Activated CD4-positive, alpha-beta memory T cell treated with anti-CD3 and anti-CD28 coated beads for 36 hours (primary cell): ENCODE measurements around the gene RNF44. TPM values are rescaled to one million over a fixed set of nuclear protein-coding genes. Genes with fewer than 3 reads are reported as not detected.

Source experiments
- CTCF ChIA-PET: fragments of 350-600 bp; sonication (Branson Sonifier 250); formaldehyde crosslinking; loops from one replicate; lab custom pipeline; 2021; ENCODE audit warnings: antibody characterized with exemption, inconsistent platforms; lab: Charles Lee
- POLR2A ChIA-PET: fragments of 350-600 bp; sonication (Branson Sonifier 250); formaldehyde crosslinking; loops from one replicate; lab custom pipeline; 2021; ENCODE audit warnings: antibody characterized with exemption; lab: Charles Lee
- DNase-seq: peaks from one replicate; pipeline ENCODE4 v3.0.0-alpha.2; 2020
- H3K27ac Mint-ChIP-seq: one replicate; pipeline ENCODE4 v1.8.0; 2021; ENCODE audit warnings: mixed read lengths
- H3K27me3 Mint-ChIP-seq: one replicate; pipeline ENCODE4 v1.8.0; 2021; ENCODE audit warnings: mixed read lengths
- H3K36me3 Mint-ChIP-seq: one replicate; pipeline ENCODE4 v1.8.0; 2021; ENCODE audit warnings: mixed read lengths
- H3K4me1 Mint-ChIP-seq: one replicate; pipeline ENCODE4 v1.8.0; 2021; ENCODE audit warnings: low read depth, mixed read lengths
- H3K4me3 Mint-ChIP-seq: one replicate; pipeline ENCODE4 v1.8.0; 2021; ENCODE audit warnings: mild to moderate bottlenecking, mixed read lengths
- H3K9me3 Mint-ChIP-seq: one replicate; pipeline ENCODE4 v1.8.0; 2021; ENCODE audit warnings: mixed read lengths
- intact Hi-C: fragments of 100-400 bp; cut with micrococcal nuclease; formaldehyde crosslinking; loops from one replicate; pipeline ENCODE4 v1.15.1; 2023
- total RNA-seq, 2 experiments: library from RNA; stranded (reverse); gene quantifications; one replicate each; pipeline ENCODE4 v1.2.3, GENCODE V29; 2021

The RNF44 gene
- total RNA-seq, 2 experiments from 2014 or later: 61.9 to 68.1 TPM

DNA sequence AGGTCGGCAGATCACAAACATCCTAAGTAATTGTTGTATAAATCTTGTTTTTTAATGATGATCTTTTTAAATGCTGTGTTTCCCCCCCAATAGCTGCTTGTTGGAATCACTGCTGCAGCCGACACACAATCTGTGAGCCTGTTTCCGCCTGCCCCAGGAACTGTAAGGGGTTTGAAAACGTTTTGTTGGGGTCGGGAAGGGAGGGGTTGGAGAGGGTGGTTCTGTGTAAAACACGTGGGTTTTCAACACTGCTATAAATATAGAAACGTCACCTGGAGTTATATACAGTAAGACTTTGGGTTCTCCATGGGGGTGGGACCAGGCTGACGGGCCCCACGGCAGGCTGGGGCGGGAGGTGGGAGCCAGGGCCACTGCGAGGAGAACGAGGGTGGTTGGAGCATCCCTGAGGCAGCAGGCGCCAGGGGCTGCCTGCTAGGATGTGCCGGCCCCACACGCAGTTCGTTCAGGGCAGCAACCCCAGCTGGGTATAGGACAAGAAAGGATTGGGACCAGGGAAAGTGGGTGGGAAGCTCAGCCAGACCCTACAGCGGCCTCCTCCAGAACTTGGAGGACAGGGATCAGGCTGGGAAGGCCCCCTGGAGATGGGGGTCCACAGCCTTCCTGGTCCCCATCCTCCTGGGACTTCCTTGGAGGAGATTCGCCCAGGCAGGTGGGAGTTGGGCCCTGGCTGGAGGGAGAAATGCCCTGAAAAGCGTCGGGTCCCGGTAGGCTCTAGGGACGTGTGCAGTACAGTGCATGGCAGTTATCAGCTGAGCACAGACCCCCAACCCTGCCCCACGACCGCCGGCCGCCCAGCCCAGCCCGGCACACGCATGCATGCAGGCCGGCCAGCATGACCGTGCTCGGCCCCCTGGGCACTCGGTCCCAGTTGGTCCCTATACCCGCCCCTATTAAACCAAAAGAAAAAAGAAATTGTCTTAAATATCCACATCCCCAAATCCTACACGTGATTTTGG, 9.7 kb downstream of the RNF44 start:
- Mint-ChIP-seq H3K4me1 (peaks cover 29% of the 10 kb centered on the region), H3K27me3 (no peaks in the 10 kb centered on the region), H3K9me3 (no peaks in the 10 kb centered on the region), H3K27ac (no peak overlapping the region), H3K4me3 (no peak overlapping the region), H3K36me3 (peaks cover 22% of the 10 kb centered on the region)
- DNase-seq: no peak
- CTCF ChIA-PET: no interaction called here
- POLR2A ChIA-PET: no interaction called here
- intact Hi-C loops: no loop called here

- H3K9me3 Mint-ChIP-seq: no peaks in the 10 kb centered on the region
- H3K4me3 Mint-ChIP-seq: no peak overlapping the region
- ChIA-PET POLR2A (no interaction called here), CTCF (no interaction called here)
- H3K27me3 Mint-ChIP-seq: no peaks in the 10 kb centered on the region
- no peak for DNase-seq
- intact Hi-C loops: no loop called here
- no peak overlapping the region for H3K27ac Mint-ChIP-seq
- peaks cover 22% of the 10 kb centered on the region for H3K36me3 Mint-ChIP-seq
- H3K4me1 Mint-ChIP-seq: peaks cover 26% of the 10 kb centered on the region
Observed at GRCh38 chr5:176526462-176526861, 10.7 kb downstream of the RNF44 start.

DNA sequence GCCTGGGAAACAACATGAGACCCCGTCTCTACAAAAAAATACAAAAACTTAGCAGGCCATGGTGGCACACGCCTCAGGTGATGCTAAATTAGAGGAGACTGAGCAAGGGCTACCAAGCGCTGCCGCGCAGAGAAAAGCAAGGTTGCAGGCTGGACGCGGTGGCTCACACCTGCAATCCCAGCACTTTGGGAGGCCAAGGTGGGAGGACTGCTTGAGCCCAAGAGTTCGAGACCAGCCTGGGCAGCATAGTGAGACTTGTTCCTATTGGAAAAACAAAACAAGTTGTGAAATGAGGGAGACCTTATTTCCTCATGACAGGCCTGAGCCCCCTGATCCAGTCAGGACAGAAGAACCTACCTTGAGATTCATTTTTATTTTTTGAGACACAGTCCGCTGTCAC, 11.5 kb downstream of the RNF44 start:
- CTCF ChIA-PET: no interaction called here
- H3K27me3 Mint-ChIP-seq: no peaks in the 10 kb centered on the region
- POLR2A ChIA-PET: no interaction called here
- no peaks in the 10 kb centered on the region for H3K9me3 Mint-ChIP-seq
- intact Hi-C loops: no loop called here
- no peak overlapping the region for H3K4me3 Mint-ChIP-seq
- DNase-seq: no peak
- no peak overlapping the region for H3K27ac Mint-ChIP-seq
- peaks cover 19% of the 10 kb centered on the region for H3K4me1 Mint-ChIP-seq
- peaks cover 17% of the 10 kb centered on the region for H3K36me3 Mint-ChIP-seq

GRCh38 chr5:176524987-176525386, 12.2 kb downstream of the RNF44 start:
- intact Hi-C loops: no loop called here
- Mint-ChIP-seq H3K27ac (no peak overlapping the region), H3K4me1 (peaks cover 19% of the 10 kb centered on the region), H3K27me3 (no peaks in the 10 kb centered on the region), H3K36me3 (peaks cover 17% of the 10 kb centered on the region), H3K9me3 (no peaks in the 10 kb centered on the region), H3K4me3 (no peak overlapping the region)
- CTCF ChIA-PET: no interaction called here
- no peak for DNase-seq
- POLR2A ChIA-PET: no interaction called here

- Mint-ChIP-seq H3K27me3 (no peaks in the 10 kb centered on the region), H3K27ac (no peak overlapping the region), H3K4me3 (no peak overlapping the region), H3K36me3 (peaks cover 12% of the 10 kb centered on the region), H3K9me3 (no peaks in the 10 kb centered on the region), H3K4me1 (peaks cover 12% of the 10 kb centered on the region)
- intact Hi-C loops: no loop called here
- no peak for DNase-seq
- CTCF ChIA-PET: interaction anchor here (1.0 kb wide), 1 partner anchor 19 kb away, joined by 3 read pairs; no protein-coding TSS in a partner anchor
- POLR2A ChIA-PET: interaction anchor here (0.8 kb wide), 1 partner anchor 10 kb away, joined by 3 read pairs; no protein-coding TSS in a partner anchor
Observed at GRCh38 chr5:176524138-176524537, 13.1 kb downstream of the RNF44 start.

- intact Hi-C loops: no loop called here
- no peak for DNase-seq
- Mint-ChIP-seq H3K27me3 (no peaks in the 10 kb centered on the region), H3K27ac (no peak overlapping the region), H3K4me3 (no peak overlapping the region), H3K36me3 (no peaks in the 10 kb centered on the region), H3K4me1 (peaks cover 14% of the 10 kb centered on the region), H3K9me3 (no peaks in the 10 kb centered on the region)
- ChIA-PET CTCF (no interaction called here), POLR2A (no interaction called here)
Observed at GRCh38 chr5:176521699-176522263, 15.4 kb downstream of the RNF44 start.

DNA sequence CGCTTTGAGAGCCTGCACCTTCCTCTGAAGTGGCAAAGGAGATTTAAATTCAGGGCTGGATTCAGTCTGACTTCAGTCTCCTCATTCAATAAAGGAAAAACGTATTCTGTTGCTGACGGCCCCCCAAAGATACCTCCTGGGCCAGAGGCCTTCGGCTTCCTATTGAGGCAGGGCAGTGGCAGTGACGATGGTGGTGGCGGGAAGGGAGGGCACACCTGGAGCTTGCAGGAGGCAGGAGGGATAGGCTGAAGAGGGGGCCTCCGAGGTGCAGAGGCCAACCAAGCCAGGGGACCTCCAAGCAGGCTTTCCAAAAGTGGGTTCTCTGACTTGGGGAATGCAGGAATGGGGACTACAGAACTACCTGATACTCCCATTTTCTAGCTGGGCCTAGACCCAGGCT, 15.9 kb downstream of the RNF44 start:
- Mint-ChIP-seq H3K27ac (no peak overlapping the region), H3K4me1 (peaks cover 14% of the 10 kb centered on the region), H3K4me3 (no peak overlapping the region), H3K27me3 (no peaks in the 10 kb centered on the region), H3K36me3 (no peaks in the 10 kb centered on the region), H3K9me3 (no peaks in the 10 kb centered on the region)
- ChIA-PET POLR2A (no interaction called here), CTCF (no interaction called here)
- DNase-seq: no peak
- intact Hi-C loops: no loop called here

GRCh38 chr5:176519810-176520720, 17.1 kb downstream of the RNF44 start:
- Mint-ChIP-seq H3K9me3 (no peaks in the 10 kb centered on the region), H3K27ac (no peak overlapping the region), H3K36me3 (no peaks in the 10 kb centered on the region), H3K4me3 (no peak overlapping the region), H3K27me3 (no peaks in the 10 kb centered on the region), H3K4me1 (peaks cover 18% of the 10 kb centered on the region)
- intact Hi-C loops: no loop called here
- DNase-seq: no peak
- POLR2A ChIA-PET: no interaction called here
- CTCF ChIA-PET: interaction anchor here (1.3 kb wide), 1 partner anchor 103 kb away, joined by 3 read pairs; no protein-coding TSS in a partner anchor

DNA sequence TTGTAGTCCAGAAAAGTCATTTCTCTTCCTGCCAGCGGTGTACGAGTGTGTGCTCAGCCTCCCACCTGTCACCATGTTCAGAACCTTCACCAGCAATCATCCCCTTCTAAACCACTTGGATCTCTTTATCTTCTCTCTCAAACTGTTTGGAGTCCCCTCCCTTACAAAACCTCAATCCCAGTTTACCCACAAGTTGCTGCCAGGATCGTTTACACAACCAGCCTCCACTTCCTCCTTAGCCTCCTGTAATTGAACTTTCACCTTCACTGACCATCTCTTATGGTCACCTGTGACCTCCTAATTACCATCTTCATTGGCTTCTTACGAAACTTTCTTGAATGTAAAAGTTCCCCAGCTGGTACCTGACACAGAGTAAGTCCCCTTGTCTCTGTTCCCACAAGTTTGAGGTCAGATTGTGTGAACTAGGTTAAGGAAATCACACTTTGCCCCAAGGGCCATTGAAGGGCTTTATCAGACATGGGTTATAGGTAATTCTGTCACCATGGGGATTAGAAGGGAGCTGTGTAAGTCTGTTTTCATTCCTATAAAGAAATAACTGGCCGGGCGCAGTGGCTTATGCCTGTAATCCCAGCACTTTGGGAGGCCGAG, 20.0 kb downstream of the RNF44 start:
- no peaks in the 10 kb centered on the region for H3K27me3 Mint-ChIP-seq
- no peak overlapping the region for H3K4me3 Mint-ChIP-seq
- DNase-seq: no peak
- ChIA-PET CTCF (interaction anchor here (1.1 kb wide), 1 partner anchor 57 kb away, joined by 3 read pairs; no protein-coding TSS in a partner anchor), POLR2A (no interaction called here)
- H3K27ac Mint-ChIP-seq: no peak overlapping the region
- H3K4me1 Mint-ChIP-seq: peaks cover 11% of the 10 kb centered on the region
- intact Hi-C loops: no loop called here
- H3K36me3 Mint-ChIP-seq: no peaks in the 10 kb centered on the region
- H3K9me3 Mint-ChIP-seq: no peaks in the 10 kb centered on the region

DNA sequence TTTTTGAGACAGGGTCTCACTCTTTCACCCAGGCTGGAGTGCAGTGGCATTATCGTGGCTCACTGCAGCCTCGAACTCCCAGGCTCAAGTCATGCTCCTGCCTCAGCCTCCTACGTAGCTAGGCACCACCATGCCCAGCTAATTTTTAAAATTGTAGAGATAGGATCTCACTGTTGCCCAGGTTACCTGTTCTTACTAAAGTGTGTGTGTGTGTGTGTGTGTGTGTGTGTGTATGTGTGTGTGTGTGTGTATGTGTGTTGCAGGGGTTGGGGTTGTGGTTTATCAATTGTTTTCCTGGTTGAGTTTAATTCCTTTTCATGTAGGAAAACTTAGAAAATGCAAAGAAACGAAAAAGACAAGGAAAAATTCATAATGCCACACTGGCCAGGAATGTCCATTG, 21.8 kb downstream of the RNF44 start:
- CTCF ChIA-PET: no interaction called here
- Mint-ChIP-seq H3K4me1 (peaks cover 12% of the 10 kb centered on the region), H3K4me3 (no peak overlapping the region), H3K27ac (no peak overlapping the region), H3K36me3 (no peaks in the 10 kb centered on the region), H3K27me3 (no peaks in the 10 kb centered on the region), H3K9me3 (no peaks in the 10 kb centered on the region)
- DNase-seq: no peak
- POLR2A ChIA-PET: no interaction called here
- intact Hi-C loops: no loop called here

DNA sequence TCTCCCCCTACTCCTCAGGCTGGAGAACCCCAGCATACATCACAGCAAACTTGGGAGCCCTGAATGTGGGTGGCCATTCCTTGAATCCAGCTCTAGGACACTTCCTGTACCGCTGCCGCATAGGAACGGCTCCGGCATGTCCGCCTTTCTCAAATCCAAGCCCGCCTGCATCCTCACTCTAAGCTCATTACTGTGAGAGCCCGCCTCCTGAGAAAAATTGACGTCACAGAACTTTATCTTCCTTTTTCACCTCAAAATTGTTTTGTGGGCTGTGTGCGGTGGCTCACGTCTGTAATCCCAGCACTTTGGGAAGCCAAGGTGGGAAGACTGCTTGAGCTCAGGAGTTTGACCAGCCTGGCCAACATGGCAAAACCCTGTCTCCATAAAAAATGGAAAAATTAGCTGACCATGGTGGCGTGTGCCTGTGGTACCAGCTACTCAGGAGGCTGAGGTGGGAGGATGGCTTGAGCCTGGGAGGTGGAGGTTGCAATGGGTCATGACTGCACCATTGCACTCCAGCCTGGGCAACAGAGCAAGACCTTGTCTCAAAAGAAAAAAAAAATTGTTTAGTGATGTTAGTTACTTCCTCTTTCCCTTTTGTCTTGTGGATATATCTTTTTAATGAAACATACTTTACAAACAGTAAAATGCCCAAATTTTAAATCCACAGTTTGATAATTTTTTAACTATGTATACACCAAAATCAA, 22.8 kb downstream of the RNF44 start:
- Mint-ChIP-seq H3K4me3 (no peak overlapping the region), H3K9me3 (no peaks in the 10 kb centered on the region), H3K27ac (no peak overlapping the region), H3K4me1 (peaks cover 12% of the 10 kb centered on the region), H3K36me3 (no peaks in the 10 kb centered on the region), H3K27me3 (no peaks in the 10 kb centered on the region)
- no peak for DNase-seq
- POLR2A ChIA-PET: no interaction called here
- intact Hi-C loops: no loop called here
- CTCF ChIA-PET: no interaction called here
